ENCODE measurements around the gene ZNF275.

- TF ChIP-seq CTCF (IDR thresholded peaks at IDR 0.05) (no peak), SIN3A (IDR thresholded peaks at IDR 0.05; ENCODE audit: borderline replicate concordance, insufficient read depth, low read depth, low read length) (no peak), POLR2AphosphoS5 (IDR thresholded peaks at IDR 0.05; ENCODE audit: low read depth, low read length) (no peak), TCF7L2 (IDR thresholded peaks at IDR 0.05; ENCODE audit: low read depth, low read length) (no peak), REST (IDR thresholded peaks at IDR 0.05; ENCODE audit: insufficient read depth in 1 of 2, low read depth in 2 of 2, low read length in 1 of 2) (no peak)
These were observed 6.4 kb upstream of the ZNF275 start for GRCh38 chrX:153327561-153327960.

Data from Panc1 (cell line).